Ascending aorta (tissue), 2 donors: Measurements from ENCODE around the gene CCBE1. TPM values are rescaled to one million over a fixed set of nuclear protein-coding genes. Genes with fewer than 3 reads are reported as not detected.

Experiments used
- DNase-seq, 2 donors: peaks; one replicate each; pipeline ENCODE4 v3.0.0-alpha.2; 2019; ENCODE audit warnings: low spot score in 2 of 2
- H3K27ac ChIP-seq, 2 donors: fragments of 200-600 bp; sonication (generic); one replicate each; pipeline ENCODE4 v1.5.1; 2016 to 2017; ENCODE audit warnings: mild to moderate bottlenecking in 1 of 2
- H3K27me3 ChIP-seq: fragments of 200-600 bp; sonication (generic); one replicate; pipeline ENCODE4 v1.5.1; 2017
- H3K36me3 ChIP-seq, 2 donors: fragments of 200-600 bp; sonication (generic); one replicate each; pipeline ENCODE4 v1.5.1; 2016
- H3K4me1 ChIP-seq, 2 donors: fragments of 200-600 bp; sonication (generic); one replicate each; pipeline ENCODE4 v1.5.1; 2016 to 2017; ENCODE audit warnings: mild to moderate bottlenecking in 1 of 2
- H3K4me3 ChIP-seq, 2 donors: fragments of 200-600 bp; sonication (generic); one replicate each; pipeline ENCODE4 v1.5.1; 2016 to 2017; ENCODE audit warnings: mild to moderate bottlenecking in 1 of 2
- H3K9me3 ChIP-seq, 2 donors: fragments of 200-600 bp; sonication (generic); one replicate each; pipeline ENCODE4 v1.5.1; 2016
- CTCF ChIP-seq, 3 experiments: fragments of 200-600 bp in 2 of 3; fragments of 450-650 bp in 1 of 3; sonication (generic) in 2 of 3; IDR thresholded peaks; one replicate each; pipeline ENCODE4 v1.5.1; 2016 to 2019; ENCODE audit warnings: antibody characterized with exemption in 3 of 3, mild to moderate bottlenecking in 1 of 3, moderate library complexity in 1 of 3
- intact Hi-C: fragments of 100-400 bp; cut with DNase I; formaldehyde crosslinking; loops from one replicate; pipeline ENCODE4 v1.15.1; 2023
- total RNA-seq: library from RNA; depleted of rRNA; stranded (reverse); fragments of >200 nt; gene quantifications from one replicate; pipeline ENCODE4 v1.1.0, GENCODE V29; 2016

Gene CCBE1
- total RNA-seq, 1 donor from 2014 or later: 0.32 TPM

GRCh38 chr18:59387687-59388565 is 309.3 kb downstream of the CCBE1 start:
- intact Hi-C loops: no loop called here
- TF ChIP-seq CTCF (IDR thresholded peaks at IDR 0.05): no peak
- H3K27me3 ChIP-seq: no peaks in the 10 kb centered on the region
- no peak for DNase-seq
- no peak overlapping the region for H3K27ac ChIP-seq
- H3K9me3 ChIP-seq: no peaks in the 10 kb centered on the region
- H3K4me3 ChIP-seq: no peak overlapping the region
- no peaks in the 10 kb centered on the region for H3K4me1 ChIP-seq
- no peaks in the 10 kb centered on the region for H3K36me3 ChIP-seq

GRCh38 chr18:59386909-59387686 is 310.1 kb downstream of the CCBE1 start:
- no peak overlapping the region for H3K4me3 ChIP-seq
- H3K36me3 ChIP-seq: no peaks in the 10 kb centered on the region
- DNase-seq: no peak
- H3K9me3 ChIP-seq: no peaks in the 10 kb centered on the region
- no peak for TF ChIP-seq CTCF (IDR thresholded peaks at IDR 0.05)
- intact Hi-C loops: no loop called here
- H3K27ac ChIP-seq: no peak overlapping the region
- no peaks in the 10 kb centered on the region for H3K27me3 ChIP-seq
- H3K4me1 ChIP-seq: no peaks in the 10 kb centered on the region

GRCh38 chr18:59385191-59385590 is 312.0 kb downstream of the CCBE1 start:
- Histone ChIP-seq H3K4me3 (no peak overlapping the region), H3K9me3 (no peaks in the 10 kb centered on the region), H3K27me3 (no peaks in the 10 kb centered on the region), H3K4me1 (no peaks in the 10 kb centered on the region), H3K27ac (no peak overlapping the region), H3K36me3 (no peaks in the 10 kb centered on the region)
- TF ChIP-seq CTCF (IDR thresholded peaks at IDR 0.05): no peak
- intact Hi-C loops: no loop called here
- no peak for DNase-seq

GRCh38 chr18:59383851-59384250 is 313.4 kb downstream of the CCBE1 start:
- Histone ChIP-seq H3K27me3 (no peaks in the 10 kb centered on the region), H3K27ac (no peak overlapping the region), H3K36me3 (no peaks in the 10 kb centered on the region), H3K9me3 (no peaks in the 10 kb centered on the region), H3K4me1 (no peaks in the 10 kb centered on the region), H3K4me3 (no peak overlapping the region)
- no peak for TF ChIP-seq CTCF (IDR thresholded peaks at IDR 0.05)
- intact Hi-C loops: loop anchor here (5.0 kb wide), 1 partner anchor 57 kb away; no protein-coding TSS in a partner anchor
- DNase-seq: no peak

- no peak for TF ChIP-seq CTCF (IDR thresholded peaks at IDR 0.05)
- no peak for DNase-seq
- intact Hi-C loops: loop anchor here (5.0 kb wide), 1 partner anchor 55 kb away; no protein-coding TSS in a partner anchor
- Histone ChIP-seq H3K27me3 (no peaks in the 10 kb centered on the region), H3K36me3 (no peaks in the 10 kb centered on the region), H3K4me3 (no peak overlapping the region), H3K9me3 (no peaks in the 10 kb centered on the region), H3K27ac (no peak overlapping the region), H3K4me1 (no peaks in the 10 kb centered on the region)
Measured at GRCh38 chr18:59382383-59382782, 314.8 kb downstream of the CCBE1 start.
